Astrocyte (in vitro differentiated cells and primary cell): ENCODE data around the gene ENOX1.

Source experiments
- CTCF ChIP-seq: IDR thresholded peaks from 2 replicates; pipeline ENCODE4 v1.5.1; 2011; ENCODE audit warnings: low read depth, mild to moderate bottlenecking, inconsistent platforms, low read length, moderate library complexity; ENCODE audit not compliant: insufficient read depth
- EZH2 ChIP-seq: IDR thresholded peaks from 2 replicates; pipeline ENCODE4 v1.6.1; 2012; ENCODE audit warnings: mild to moderate bottlenecking, low read length, inconsistent platforms; ENCODE audit not compliant: insufficient read depth

- TF ChIP-seq CTCF (no peak), EZH2 (no peak)
These were observed 212.2 kb downstream of the ENOX1 start for GRCh38 chr13:43574605-43575004.
